ENCODE results near the gene HOATZ.

The HOATZ gene

DNA sequence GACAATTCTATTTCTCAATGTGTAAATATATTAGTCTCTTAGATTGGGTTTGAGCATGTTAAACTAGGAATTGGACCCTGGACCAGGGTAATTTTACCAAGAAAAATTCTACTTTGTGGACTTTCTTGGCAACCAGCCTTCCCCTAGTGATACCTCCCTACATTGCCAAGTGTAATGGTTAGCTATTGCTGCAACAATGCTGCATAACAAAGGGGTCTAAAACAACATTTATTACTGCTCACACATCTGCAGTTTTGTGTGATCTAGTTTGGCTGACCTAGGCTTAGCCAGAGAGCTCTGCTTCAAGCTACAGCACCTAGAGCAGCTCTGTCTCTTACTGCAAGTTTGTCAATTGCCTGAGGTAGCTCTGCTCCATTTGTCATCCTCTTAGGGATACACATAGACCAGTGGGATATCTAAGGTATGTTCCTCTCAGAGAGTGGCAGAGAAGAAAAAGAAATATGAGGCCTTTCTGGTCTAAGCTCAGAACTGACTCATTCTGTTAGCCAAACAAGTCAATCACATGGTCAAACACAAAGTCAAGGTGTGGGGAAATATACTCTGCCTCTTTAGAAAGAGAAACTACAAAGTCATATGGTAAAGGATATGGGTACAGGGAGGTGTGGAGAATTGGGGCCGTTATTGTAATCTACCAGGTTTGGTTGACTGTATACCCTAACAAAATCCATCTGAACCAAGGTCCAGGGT lies 24.0 kb downstream of the HOATZ start:
- Histone ChIP-seq H2BK15ac (ENCODE audit: low read depth, poor library complexity, severe bottlenecking) (no peak overlapping the region), H3K27me3 (ENCODE audit: control insufficient read depth in 1 of 2, insufficient read depth in 1 of 2, low read length in 2 of 2) (no peaks in the 10 kb centered on the region), H3K9ac (ENCODE audit: low read length) (no peak overlapping the region), H3K27ac (ENCODE audit: low read length, poor library complexity, severe bottlenecking) (no peak overlapping the region), H2BK5ac (ENCODE audit: low read depth, low read length, poor library complexity, severe bottlenecking) (no peak overlapping the region), H3K23ac (ENCODE audit: low read length in 2 of 2) (no peak overlapping the region), H3K79me1 (replicated peaks; ENCODE audit: low read length, poor library complexity, severe bottlenecking) (peaks cover 7% of the 10 kb centered on the region), H2AFZ (ENCODE audit: low read depth, low read length) (no peak overlapping the region), H3K4ac (ENCODE audit: low read depth in 1 of 2, low read length in 2 of 2) (no peak overlapping the region), H3K14ac (ENCODE audit: low read length in 2 of 2) (no peak overlapping the region), H4K91ac (ENCODE audit: low read length) (no peak overlapping the region), H4K8ac (ENCODE audit: low read length) (no peak overlapping the region), H2AK5ac (ENCODE audit: low read length, severe bottlenecking) (no peak overlapping the region), H3K4me3 (ENCODE audit: insufficient read depth in 1 of 2, low read depth in 1 of 2, low read length in 2 of 2) (no peak overlapping the region), H3K4me2 (ENCODE audit: low read length, poor library complexity, severe bottlenecking) (no peak overlapping the region), H3K9me3 (ENCODE audit: control insufficient read depth, low read length) (no peaks in the 10 kb centered on the region), H3K18ac (ENCODE audit: low read depth in 1 of 2, low read length in 2 of 2) (no peak overlapping the region), H2BK12ac (ENCODE audit: low read length in 2 of 2) (no peak overlapping the region), H3K36me3 (ENCODE audit: control insufficient read depth in 1 of 2, insufficient read depth in 2 of 2, low read depth in 1 of 2, low read length in 2 of 2) (no peaks in the 10 kb centered on the region), H3K4me1 (ENCODE audit: control insufficient read depth, insufficient read depth, low read depth, low read length) (peaks cover 17% of the 10 kb centered on the region), H2BK120ac (ENCODE audit: low read depth, low read length) (no peak overlapping the region)
- DNase-seq = peak; percentile 51
- 100% methylated on average over 1 of the region's 1 CpG for WGBS

DNA sequence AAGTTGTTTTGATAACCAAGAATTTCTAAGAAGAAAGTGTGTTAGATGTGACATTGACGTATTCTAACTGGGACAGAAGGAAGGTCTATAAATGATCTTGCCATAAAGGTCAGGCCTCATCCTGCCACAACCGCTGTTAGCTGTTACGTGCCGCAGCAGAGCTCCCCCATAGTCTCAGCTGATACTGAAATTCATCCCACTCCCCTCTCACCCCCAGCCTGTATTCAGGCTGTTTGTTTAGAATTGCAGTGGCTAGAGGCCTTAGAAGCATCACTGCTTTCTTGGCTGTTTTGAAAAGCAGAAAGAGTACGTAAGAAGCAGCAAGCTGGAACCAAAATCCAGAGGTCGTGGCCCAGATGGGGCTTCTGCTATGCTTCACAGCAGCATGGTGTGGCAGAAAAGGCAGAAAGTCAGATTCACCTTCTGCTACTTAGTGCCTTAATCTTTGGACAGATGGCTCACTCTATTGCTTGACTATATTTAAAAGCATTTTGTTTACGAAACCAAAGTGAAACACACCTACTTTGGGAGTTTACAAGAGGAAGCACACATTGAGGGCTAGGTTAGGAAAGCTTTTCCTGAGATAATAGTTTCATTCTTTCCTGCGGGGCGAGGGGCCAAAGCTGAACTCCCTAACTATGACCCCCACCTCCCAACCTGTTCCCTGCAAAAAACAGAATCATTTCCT lies 25.0 kb downstream of the HOATZ start:
- peak overlapping the region; percentile 12 for H2AK5ac ChIP-seq (ENCODE audit: low read length, severe bottlenecking)
- no peak overlapping the region for H2BK5ac ChIP-seq (ENCODE audit: low read depth, low read length, poor library complexity, severe bottlenecking)
- DNase-seq = peak; percentile 47
- H3K4me2 ChIP-seq (ENCODE audit: low read length, poor library complexity, severe bottlenecking) = peak overlapping the region; percentile 93
- H3K4ac ChIP-seq (ENCODE audit: low read depth in 1 of 2, low read length in 2 of 2) = peak overlapping the region in 1 of 2 experiments; percentile 81
- H3K9me3 ChIP-seq (ENCODE audit: control insufficient read depth, low read length) = no peaks in the 10 kb centered on the region
- no peak overlapping the region for H3K23ac ChIP-seq (ENCODE audit: low read length in 2 of 2)
- H3K27ac ChIP-seq (ENCODE audit: low read length, poor library complexity, severe bottlenecking) = no peak overlapping the region
- peaks cover 17% of the 10 kb centered on the region for H3K4me1 ChIP-seq (ENCODE audit: control insufficient read depth, insufficient read depth, low read depth, low read length)
- peak overlapping the region in 1 of 2 experiments; percentile 96 for H2BK12ac ChIP-seq (ENCODE audit: low read length in 2 of 2)
- H3K36me3 ChIP-seq (ENCODE audit: control insufficient read depth in 1 of 2, insufficient read depth in 2 of 2, low read depth in 1 of 2, low read length in 2 of 2) = peaks cover 0 to 5% of the 10 kb centered on the region in 2 experiments
- WGBS = 59% methylated on average over 9 of the region's 9 CpGs
- H2BK15ac ChIP-seq (ENCODE audit: low read depth, poor library complexity, severe bottlenecking) = no peak overlapping the region
- peak overlapping the region; percentile 2 to 97 for H3K18ac ChIP-seq (ENCODE audit: low read depth in 1 of 2, low read length in 2 of 2)
- peak overlapping the region; percentile 16 for H4K8ac ChIP-seq (ENCODE audit: low read length)
- no peaks in the 10 kb centered on the region for H3K27me3 ChIP-seq (ENCODE audit: control insufficient read depth in 1 of 2, insufficient read depth in 1 of 2, low read length in 2 of 2)
- H3K4me3 ChIP-seq (ENCODE audit: insufficient read depth in 1 of 2, low read depth in 1 of 2, low read length in 2 of 2) = peak overlapping the region in 1 of 2 experiments; percentile 85
- H2AFZ ChIP-seq (ENCODE audit: low read depth, low read length) = no peak overlapping the region
- no peak overlapping the region for H3K9ac ChIP-seq (ENCODE audit: low read length)
- H4K91ac ChIP-seq (ENCODE audit: low read length) = no peak overlapping the region
- H3K14ac ChIP-seq (ENCODE audit: low read length in 2 of 2) = peak overlapping the region in 1 of 2 experiments; percentile 96
- H3K79me1 ChIP-seq (replicated peaks; ENCODE audit: low read length, poor library complexity, severe bottlenecking) = peaks cover 11% of the 10 kb centered on the region
- no peak overlapping the region for H2BK120ac ChIP-seq (ENCODE audit: low read depth, low read length)

DNA sequence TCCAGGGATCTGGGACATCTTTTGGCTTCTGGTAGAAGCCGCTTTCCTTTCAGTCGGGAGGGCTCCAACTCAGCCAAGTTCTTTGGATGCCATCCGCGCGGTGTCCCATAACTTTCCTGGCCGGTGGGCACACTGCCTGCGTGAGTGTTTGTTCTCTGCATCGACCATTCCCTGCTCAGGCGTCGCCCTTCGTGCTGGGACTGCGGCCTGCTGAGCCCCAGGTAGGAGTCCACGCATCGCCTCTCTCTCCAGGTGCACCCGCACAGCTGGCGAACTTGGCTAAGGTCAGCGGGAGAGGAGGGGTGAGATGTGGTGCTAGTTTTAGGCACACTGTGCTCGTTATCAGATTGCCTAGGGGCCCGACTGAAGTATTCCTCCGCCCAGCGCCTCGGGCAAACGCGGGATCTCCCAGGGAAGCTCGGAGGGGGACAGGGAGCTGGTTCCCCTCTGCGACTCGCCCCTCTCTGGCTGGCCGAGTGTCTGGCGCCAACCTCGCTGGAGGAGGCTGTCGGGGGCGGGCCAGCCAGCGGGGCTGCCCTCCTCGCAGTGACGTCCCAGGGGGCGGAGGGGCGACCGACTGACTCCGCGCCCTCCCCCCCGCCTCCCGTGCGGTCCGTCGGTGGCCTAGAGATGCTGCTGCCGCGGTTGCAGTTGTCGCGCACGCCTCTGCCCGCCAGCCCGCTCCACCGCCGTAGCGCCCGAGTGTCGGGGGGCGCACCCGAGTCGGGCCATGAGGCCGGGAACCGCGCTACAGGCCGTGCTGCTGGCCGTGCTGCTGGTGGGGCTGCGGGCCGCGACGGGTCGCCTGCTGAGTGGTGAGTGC lies 25.7 kb downstream of the HOATZ start, which contains the start of gene LAYN:
Gene LAYN (plus strand): TSS at position 607 of the 823 bp plus-strand sequence. CDS start 124 bp downstream, at position 731.
- Histone ChIP-seq H3K14ac (ENCODE audit: low read length in 2 of 2) (peak within 1 kb of the TSS in 1 of 2 experiments; percentile 99), H2AK5ac (ENCODE audit: low read length, severe bottlenecking) (peak within 1 kb of the TSS; percentile 12), H3K27ac (ENCODE audit: low read length, poor library complexity, severe bottlenecking) (peak within 1 kb of the TSS; percentile 71), H4K91ac (ENCODE audit: low read length) (peak within 1 kb of the TSS; percentile 73), H2BK15ac (ENCODE audit: low read depth, poor library complexity, severe bottlenecking) (peak within 1 kb of the TSS; percentile 94), H2BK12ac (ENCODE audit: low read length in 2 of 2) (peak within 1 kb of the TSS in 1 of 2 experiments; percentile 96), H4K8ac (ENCODE audit: low read length) (peak within 1 kb of the TSS; percentile 61), H3K4me2 (ENCODE audit: low read length, poor library complexity, severe bottlenecking) (peak within 1 kb of the TSS; percentile 93), H3K9ac (ENCODE audit: low read length) (peak within 1 kb of the TSS; percentile 85), H3K79me1 (replicated peaks; ENCODE audit: low read length, poor library complexity, severe bottlenecking) (peaks cover 11% of the 10 kb centered on the region), H2BK120ac (ENCODE audit: low read depth, low read length) (peak within 1 kb of the TSS; percentile 25), H3K23ac (ENCODE audit: low read length in 2 of 2) (peak within 1 kb of the TSS in 1 of 2 experiments; percentile 98), H2BK5ac (ENCODE audit: low read depth, low read length, poor library complexity, severe bottlenecking) (peak within 1 kb of the TSS; percentile 10), H3K9me3 (ENCODE audit: control insufficient read depth, low read length) (no peaks in the 10 kb centered on the region), H3K36me3 (ENCODE audit: control insufficient read depth in 1 of 2, insufficient read depth in 2 of 2, low read depth in 1 of 2, low read length in 2 of 2) (peaks cover 4 to 8% of the 10 kb centered on the region in 2 experiments), H2AFZ (ENCODE audit: low read depth, low read length) (peak within 1 kb of the TSS; percentile 96), H3K4ac (ENCODE audit: low read depth in 1 of 2, low read length in 2 of 2) (peak within 1 kb of the TSS; percentile 54 to 81), H3K27me3 (ENCODE audit: control insufficient read depth in 1 of 2, insufficient read depth in 1 of 2, low read length in 2 of 2) (no peaks in the 10 kb centered on the region), H3K4me1 (ENCODE audit: control insufficient read depth, insufficient read depth, low read depth, low read length) (peaks cover 16% of the 10 kb centered on the region), H3K18ac (ENCODE audit: low read depth in 1 of 2, low read length in 2 of 2) (peak within 1 kb of the TSS; percentile 88 to 97), H3K4me3 (ENCODE audit: insufficient read depth in 1 of 2, low read depth in 1 of 2, low read length in 2 of 2) (peak within 1 kb of the TSS; percentile 85)
- peak; percentile 82 for DNase-seq
- 4% methylated on average over 68 of the region's 70 CpGs for WGBS
